Activated CD4-positive, CD25-positive, alpha-beta regulatory T cell treated with anti-CD3 and anti-CD28 coated beads, Interleukin-2, amount 50 U/mL, for 72 hours (primary cell): Measurements from ENCODE around the gene ABHD12.
"Not testable (repeated sequence)": the region's sequence is repeated elsewhere in the genome, so short reads cannot be mapped to it uniquely, and the experiment has no call there.

Experiments
- DNase-seq: peaks from one replicate; pipeline ENCODE4 v3.0.0; 2021

Gene ABHD12

DNA sequence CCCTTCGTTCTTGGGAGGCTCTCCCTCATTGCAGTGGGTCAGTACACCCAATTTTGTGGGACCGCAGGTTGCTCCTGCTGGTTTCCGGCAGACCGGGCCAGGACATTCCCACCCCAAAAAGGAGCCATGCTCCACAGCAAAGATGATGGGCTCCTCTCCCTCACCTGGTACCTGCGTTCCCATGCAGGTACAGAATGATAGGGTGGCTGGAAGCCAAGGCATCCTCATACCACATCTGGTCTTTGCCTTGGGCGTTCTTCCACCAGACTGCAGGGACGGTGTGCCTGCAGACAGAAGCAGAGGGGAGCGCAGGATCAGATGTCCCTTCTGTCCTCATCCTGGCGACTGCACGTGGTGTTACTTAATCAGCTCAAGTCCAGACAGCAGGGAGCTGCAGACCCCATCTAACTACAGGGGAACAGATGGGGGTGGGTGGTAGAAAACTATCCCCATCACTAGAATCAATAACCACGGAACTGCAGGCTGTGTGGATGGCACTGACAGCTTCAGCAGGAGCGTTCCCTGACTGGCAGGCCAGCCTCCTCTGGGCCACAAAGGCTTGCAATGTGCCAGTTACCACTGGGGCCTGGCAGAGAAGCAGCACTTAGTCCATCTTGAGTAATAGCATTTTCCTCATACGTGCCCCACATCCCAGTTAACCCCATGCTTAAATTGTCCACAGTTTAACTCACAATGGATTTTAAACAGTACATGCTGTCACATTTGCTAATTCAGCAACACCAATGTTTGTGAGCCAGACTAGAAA, 70.4 kb downstream of the ABHD12 start:
- no peak for DNase-seq

DNA sequence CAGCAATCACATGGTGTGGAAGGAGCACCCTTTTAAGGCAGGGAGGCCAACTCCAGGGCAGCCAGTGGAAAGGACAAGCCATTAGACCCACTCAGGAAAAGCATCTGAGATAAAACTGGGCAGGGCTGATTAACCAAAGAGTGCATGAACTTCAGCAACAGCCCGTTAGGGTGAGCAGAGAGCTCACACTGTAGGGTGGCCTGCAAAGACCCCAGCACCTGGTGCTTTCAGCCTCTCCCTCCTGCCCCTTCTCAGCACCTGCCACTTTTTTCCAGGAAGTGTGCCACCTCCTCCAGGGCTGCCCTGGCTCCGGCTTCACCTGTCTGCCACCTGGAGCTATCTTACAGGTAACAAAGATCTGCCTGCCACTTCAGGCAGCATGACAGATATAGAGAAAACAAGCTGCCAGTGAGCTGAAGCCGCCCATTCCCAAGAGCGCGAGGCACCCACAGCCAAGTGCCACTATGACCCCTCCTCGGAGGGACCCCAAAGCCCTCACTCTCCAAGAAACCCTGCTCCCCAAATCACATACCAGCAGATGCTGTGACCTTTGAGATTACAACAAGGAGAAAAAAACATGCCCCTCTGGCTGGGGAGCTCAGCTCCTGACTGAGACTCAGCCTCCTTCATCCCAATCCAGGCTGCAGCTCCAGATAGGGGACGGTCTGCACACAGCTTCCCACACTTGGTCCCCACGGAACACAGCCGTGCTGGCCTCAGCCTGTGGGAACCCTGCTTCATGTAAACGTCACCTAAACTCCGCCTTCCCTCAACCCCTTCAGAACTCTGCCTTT, 71.2 kb downstream of the ABHD12 start:
- no peak for DNase-seq

DNA sequence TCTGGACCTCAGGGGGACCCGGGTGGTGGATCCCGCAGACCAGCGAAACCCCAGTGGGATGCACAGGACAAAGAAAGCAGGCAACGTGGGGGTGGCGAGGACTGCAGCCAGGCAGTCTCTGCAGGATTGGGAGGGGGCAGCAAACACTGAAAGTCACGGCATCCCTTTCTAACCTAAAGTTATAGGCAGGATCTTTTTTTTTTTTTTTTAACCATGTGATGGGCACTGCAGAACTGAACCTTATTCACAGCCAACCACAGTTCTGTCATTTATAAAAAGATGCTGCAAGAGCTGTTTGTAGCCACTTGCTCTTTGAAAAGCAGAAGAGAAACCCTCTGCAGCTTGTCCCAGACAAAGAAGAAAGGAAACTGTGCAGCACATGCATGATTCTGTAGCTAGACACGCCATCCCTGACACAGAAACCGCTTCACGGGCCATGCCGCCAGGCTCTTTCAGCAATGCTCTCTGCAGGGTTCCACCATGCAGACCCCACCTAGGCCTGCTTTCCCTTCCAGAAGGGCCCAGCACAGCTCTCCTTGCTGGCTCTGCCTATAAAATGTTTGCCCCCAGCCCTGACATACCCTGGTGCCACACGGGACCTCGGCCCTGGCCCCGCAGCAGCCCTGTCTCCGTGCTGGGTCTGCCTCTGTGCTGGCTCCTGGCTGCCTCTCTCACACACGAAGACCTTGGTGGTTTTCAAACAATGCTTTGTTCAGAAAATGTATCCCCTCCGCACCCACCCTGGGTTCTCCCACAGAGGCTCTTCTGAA, 72.0 kb downstream of the ABHD12 start:
- DNase-seq, result no peak

DNA sequence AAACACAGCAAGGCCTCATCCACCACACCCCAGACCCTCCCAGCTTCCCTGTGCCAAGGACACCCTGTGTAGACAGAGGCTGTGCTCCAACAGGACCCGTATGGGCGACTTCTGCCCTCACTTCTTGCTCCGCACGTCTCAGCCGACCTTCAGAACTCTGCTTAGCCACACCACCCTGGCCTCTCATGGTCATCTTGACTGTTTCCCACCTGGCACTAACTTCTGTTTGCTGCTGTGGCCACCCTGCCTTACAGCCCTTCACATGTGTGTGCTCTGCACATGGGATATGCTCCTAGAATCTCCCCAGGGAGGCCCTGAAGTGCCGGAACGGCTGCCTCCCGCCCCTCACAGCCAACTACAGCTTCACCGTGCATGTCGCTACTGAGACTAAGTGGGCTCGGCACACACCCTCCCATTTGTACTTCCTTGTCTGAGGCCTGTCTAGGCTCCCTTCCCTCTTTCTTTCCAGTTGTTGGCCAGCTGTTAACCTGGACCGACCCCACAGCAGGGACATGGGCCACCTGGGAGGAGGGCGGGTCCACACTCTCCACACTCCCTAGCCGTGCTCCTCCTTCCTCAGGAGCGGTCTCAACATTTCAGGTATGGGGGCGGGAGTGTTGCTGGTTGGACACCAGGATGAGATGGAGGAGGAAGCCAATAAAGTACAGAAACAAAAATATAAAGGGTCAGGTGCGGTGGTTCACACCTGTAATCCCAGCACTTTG, 73.1 kb downstream of the ABHD12 start:
- DNase-seq, result no peak

DNA sequence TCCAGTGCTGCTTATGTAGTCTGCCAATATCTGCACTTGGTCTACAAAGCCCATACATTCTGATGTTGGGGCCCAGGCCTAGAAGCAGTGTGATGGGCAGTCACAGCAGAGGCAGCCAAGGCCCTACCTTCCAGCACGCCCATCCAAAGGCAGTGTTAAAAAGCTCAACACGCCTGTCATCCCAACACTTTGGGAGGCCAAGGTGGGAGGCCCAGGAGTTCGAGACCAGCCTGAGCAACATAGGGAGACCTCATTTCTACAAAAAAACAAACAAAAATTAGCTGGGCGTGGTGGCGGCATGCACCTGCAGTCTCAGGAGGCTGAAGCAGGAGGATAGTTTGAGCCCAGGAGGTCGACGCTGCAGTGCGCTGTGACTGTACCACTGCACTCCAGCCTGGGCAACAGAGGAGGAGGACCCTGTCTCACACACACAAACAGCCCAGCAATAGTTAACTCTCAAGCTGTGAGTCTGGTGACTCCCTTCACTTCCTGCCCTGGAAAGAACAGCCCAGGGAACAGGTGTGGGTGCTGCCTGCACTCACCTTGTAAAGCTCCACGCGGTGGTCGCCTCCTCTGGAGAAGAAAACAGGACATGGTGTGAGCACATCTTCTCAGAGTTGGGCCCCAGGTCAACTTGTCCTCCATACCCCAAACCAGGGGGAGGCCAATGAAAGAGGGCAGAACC, 74.0 kb downstream of the ABHD12 start:
- no peak for DNase-seq

DNA sequence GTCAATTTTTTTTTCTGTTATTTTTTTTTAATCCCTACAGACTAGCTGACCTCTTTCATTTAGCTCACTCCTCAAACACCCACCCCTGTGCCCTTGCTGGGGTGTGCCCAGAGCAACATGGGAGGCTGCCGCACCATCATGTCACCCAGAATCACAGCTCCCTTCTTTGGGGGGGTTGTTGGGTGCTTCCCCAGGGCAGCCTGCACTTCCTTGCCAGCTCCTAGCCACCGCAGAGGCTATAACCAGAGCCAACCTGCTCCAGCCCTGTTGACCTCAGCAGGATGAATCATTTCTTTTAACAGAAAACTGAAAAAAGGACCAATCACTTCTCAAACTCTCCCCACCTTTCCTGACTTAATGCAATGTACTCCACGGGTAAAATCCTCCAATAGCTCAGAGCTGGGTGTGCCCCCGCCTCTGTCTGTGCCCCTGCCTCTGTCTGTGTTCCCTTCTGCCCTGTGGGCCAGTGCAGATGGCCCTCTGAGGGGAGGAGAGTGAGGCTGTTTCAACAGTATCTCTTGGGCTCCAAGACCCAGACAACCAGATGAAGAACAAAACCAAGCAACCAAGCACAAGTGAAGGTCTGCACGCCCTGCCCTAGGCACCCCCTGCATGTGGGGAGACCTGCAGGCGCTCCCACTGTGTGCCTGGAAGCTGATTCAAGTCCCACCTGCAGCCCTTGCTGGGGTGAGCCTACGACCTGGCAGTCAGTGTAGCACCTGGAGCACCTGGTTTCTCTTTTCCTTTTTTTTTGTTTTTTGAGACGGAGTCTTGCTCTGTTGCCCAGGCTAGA, 75.0 kb downstream of the ABHD12 start:
- no peak for DNase-seq

DNA sequence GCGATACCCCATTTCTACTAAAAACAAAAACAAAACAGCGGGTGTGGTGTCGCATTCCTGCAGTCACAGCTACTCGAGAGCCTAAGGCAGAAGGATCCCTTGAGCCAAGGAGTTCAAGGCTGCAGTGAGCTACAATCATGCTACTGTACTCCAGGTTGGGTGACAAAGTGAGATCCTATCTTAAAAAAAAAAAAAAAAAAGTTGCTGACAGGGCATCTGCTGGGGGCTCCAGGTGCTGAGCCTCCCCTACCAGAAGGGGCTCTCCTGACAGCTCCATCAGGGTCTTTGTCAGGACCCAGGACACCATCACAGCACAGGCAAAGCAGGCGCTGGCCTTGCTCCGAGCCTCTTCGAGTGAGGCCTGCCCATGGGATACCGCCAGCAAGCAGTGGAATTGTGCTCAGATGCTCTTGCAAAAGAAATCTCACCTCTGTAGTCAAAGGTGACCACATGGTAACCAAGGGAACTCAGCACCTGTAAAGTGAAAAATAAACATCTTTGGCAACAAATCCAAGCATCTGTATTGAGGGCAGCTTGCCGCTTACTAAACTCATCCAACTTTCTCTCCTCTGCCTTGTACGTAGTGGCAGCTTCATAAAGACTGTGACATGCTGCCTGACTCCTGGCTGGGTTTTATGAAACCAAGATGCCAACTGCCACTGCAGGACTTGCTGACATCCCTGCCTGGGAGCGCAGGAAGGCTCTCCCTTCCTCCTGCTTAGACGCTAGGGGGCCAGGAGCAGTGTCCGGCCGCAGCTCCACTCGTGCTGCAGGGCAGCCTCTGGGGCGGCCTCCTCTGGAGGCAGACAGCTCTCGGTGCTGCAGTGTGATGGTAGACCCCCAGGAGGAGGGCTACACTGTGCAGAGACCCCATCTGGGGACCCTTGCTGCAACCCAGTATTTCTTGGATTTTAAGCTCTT, 75.9 kb downstream of the ABHD12 start:
- no peak for DNase-seq

DNA sequence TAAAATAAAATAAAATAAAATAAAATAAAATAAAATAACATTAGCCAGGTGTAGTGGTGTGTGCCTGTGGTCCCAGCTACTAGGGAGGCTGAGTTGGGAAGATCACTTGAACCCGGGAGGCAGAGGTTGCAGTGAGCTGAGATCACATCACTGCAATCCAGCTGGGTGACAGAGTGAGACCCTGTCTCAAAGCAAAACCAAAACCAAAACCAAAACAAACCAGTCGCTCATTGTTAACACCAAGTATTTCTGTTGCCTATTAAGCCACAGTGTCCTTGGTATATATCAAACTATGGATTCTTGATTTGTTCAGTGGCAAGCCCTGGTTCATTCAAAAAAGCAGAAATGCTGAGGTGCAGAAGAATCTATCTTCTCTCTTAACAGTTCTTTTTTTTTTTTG, 77.0 kb downstream of the ABHD12 start:
- DNase-seq, result peak; percentile 5

DNA sequence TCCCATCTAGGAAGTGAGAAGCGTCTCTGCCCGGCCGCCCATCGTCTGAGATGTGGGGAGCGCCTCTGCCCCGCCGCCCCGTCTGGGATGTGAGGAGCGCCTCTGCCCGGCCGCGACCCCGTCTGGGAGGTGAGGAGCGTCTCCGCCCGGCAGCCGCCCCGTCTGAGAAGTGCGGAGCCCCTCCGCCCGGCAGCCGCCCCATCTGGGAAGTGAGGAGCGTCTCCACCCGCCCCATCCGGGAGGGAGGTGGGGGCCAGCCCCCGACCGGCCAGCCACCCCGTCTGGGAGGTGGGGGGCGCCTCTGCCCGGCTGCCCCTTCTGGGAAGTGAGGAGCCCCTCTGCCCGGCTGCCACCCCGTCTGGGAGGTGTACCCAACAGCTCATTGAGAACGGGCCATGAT, 77.9 kb downstream of the ABHD12 start:
- DNase-seq, result not testable (repeated sequence)

DNA sequence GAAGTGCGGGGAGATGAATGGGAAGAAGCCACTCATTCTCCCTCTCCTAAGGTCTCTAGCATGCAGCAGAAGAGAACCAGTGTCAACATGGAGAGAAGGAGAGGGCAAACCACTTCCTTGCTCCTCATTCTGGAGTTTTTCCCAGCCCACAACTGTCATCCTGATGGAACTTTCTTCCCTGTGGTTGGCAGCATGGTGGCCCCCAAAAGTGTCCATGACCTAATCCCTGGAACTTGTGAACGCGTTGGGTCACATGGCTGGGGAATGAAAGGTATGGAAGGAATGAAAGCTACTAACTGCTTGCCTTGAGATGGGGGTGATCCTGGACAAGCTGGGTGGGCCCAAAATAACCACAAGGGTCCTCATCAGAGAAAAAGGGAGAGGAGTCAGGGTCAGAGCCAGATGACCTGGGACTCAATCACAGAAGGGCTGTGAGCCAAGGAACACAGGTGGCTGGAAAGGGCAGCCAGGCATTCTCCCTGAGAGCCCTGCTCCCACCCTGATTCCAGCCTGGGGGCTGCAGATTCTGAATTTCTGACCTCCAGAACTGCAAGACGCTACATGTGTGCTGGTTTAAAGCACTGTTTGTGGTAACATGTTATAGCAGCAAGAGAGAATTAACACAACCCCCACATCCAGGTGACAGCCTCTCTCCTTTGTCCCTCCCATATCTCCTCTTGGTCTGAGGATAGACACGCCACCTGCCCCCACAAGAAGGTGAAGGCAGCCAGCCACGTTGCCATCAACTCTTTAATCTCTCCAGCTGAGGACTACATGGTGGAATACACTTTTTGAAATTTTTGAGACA, 79.5 kb downstream of the ABHD12 start:
- no peak for DNase-seq

DNA sequence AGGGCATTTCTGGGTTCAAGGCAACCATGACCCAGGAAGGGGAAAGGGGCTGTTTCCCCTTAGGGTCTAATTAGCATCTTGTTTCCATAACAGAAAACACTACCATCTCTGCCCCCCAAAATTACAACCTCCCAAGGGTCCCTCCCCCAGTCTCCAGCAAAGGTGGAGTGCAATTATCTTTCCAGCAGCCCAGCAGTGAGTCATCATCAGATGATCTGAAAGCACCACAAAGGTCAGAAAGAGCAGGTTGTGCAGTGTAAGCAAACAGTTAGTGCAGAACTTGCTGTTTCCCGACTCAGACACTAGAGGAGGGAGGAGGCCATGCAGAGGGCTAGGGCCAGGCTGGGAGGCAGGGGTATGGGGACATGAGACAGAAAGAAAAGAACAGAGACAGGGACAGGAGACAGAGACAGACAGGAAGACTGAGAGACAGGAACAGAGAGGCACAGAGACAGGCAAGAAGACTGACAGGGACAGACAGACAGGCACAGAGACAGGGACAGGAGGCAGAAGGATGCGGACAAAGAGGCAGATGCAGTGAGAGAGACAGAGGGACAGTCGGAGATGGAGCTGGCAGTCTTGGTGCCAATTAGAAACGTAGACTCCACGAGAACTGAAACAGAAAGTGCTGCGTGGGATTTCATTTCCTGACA, 80.2 kb downstream of the ABHD12 start:
- DNase-seq, result peak; percentile 52

DNA sequence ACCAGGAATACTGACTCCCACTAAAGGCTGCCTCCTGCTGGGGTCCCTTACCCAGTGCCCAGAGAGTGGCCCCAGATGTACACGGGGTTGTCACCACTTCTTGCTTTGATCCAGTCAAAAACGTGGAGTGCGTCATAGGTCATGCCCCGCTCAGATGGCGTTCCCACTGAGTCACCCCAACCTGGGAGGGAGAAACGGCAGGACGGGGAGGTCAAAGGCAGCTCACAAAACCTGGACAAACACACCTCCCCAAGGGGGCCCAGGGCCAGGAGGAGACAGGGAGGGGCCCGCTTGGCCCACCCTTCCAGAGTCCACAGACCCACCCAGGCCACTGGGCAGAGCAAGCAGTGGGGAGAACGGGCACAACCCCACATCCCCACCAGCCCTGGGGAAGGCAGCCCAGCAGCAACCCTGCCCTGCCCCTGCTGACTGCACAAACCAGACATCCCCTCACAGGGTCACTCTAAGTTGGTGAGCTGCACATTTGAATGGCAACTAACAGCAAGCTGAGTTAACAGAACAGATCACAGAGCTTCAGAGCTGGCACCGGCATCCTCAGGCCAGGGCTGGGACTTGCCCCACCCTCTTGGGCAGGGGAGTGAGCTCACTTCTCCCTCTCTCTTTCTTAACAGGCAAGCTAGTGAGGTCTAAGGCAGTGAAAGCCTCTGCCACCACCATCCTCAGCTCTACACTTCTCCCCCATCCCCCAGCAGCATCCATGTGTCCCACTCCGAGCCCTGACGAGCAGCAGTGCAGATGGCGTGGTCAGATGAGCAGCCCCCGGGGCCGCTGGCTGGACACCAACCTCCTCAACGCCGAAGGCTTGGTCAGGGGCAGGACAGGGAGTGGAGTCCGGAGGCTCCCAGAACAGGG, 81.0 kb downstream of the ABHD12 start:
- no peak for DNase-seq

DNA sequence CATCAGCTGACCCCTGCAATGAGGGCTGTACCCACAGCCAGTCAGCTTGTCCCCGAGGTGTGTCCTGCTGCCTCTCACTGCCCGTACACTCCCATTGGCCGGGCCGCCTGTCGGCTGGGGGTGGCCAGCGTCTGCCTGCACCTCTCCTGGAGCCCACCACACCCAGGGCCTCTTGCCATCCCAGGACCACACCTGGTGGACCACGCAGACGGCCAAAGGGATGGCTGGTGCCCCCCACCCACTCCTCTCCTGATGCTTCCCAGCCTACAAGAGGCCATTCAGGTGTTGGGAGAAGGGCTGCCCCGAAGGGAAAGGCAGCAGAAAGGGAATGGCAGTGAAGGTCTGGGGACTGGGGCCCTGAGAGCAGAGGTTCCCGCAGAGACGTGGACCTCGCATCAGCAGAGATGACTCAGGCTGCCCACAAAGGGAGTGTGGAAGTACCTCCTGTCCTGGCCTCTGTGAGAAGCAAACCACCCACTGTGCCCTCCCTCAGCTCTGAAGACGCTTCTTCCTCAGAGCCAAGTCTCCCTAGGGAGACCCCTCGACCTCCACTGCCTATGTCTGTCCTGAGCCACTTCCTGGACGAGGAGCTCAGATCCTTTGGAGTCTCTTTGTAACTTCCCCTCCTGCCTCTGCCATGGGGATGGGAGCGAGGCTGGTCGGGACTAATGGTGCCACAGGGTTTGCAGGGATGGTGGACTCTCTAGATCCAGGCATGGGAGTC, 81.8 kb downstream of the ABHD12 start:
- DNase-seq, result no peak

DNA sequence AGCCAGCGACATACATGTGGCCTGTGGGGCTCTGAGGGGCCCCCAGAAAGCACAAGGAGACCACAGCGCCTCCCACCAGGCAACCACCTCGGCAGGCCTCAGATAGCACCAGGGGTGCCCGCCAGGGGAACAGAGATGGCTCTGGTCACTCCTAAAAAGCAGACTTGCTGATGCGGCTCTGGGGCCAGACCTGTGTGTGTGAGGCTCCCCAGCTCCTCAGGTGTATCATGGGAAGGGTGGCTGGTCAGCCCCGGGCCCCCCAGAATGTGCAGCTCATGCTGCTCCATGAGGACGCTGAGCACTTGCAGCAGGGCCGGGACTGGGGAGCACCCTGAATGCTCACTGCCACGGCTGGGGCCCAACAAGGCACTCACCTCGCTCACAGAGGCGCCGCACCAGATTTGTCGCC, 82.5 kb downstream of the ABHD12 start:
- no peak for DNase-seq

DNA sequence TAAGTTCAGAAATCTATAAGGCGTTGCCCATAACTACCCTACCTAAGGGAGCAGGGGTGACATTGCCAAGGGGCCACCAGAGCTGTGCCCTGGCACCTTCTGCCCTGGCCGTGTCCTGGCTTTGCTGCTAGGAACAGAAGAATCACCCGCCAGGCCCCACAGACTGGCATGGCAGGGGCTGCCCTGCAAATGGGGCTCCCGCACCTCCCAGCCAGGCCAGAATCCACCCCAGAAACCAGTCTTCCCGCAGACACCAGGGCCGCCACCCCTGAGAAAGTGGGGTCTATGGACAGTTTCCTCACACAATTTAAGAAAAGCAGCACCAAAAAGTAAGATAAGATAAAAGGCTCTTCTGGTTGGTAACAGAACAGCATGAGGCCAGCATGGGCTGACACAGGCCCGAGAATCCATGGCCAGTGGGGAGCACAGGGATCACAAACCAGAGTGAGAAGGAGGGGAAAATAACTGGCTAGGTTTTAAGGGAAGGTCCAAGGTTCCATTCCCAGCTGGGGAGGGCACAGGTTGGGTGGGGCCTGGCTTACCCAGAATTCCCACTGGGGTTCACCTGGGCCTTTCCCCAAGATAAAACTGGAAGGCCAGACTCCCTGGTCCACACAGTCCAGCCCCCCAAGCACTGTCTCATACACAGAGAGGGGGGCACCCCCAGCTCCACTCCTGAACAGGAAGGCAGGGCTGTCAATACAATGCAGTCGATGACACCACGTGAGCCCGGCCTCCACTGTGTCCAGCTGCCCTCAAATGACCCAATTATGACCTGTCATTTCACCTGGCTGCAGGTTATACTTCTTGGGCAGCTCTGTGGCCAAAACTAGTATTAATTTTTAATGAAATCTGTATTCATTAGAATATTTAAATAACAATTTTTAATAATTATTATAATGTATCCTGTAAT, 83.4 kb downstream of the ABHD12 start:
- DNase-seq, result no peak

DNA sequence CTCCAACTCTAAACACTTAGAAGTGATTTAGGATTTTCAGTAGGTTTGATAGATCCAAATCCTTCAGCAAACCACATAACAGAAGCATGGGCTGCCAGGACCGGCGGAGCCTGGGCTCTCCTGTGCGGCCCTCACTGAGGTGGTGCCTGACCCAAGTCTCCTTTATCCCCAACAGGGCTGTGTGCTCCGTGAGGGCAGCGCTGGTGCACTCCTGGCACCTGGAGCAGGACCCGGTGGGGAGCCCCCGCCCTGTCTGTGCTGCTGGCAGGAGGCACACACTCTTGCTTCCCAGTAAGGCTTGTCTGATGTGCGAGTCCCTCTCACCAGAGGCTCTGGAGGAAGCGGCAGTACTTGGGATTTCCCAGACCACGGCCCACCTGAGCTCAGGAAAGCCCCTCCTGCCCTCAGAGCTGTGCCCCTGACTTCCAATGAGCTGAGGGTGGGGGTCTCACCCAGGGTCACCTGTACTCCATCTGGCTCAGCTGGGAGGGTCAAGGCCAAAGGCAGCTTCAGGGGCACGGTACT, 86.5 kb downstream of the ABHD12 start:
- no peak for DNase-seq
